ENCODE measurements around the gene PDCD1LG2.

- TF ChIP-seq GATA2 (IDR thresholded peaks at IDR 0.05; ENCODE audit: low read depth, low read length) (no peak), GATA3 (IDR thresholded peaks at IDR 0.05; ENCODE audit: low read depth, low read length) (no peak)
Measured at GRCh38 chr9:5516453-5517220, 6.3 kb downstream of the PDCD1LG2 start.

Measured in SH-SY5Y (cell line).